Liver (tissue), 9 donors: ENCODE results near the gene CCL22. TPM values are rescaled to one million over a fixed set of nuclear protein-coding genes. Genes with fewer than 3 reads are reported as not detected.

Source experiments
- DNase-seq: peaks from one replicate; pipeline ENCODE4 v3.0.0-alpha.2; 2017; ENCODE audit warnings: low spot score
- H3K27ac ChIP-seq, 2 donors: one replicate each; pipeline ENCODE4 v1.7.0; 2013; ENCODE audit warnings: inconsistent platforms in 2 of 2, low read length in 2 of 2, control low read depth in 1 of 2, low read depth in 1 of 2, mild to moderate bottlenecking in 1 of 2
- H3K27me3 ChIP-seq, 4 donors: one replicate each; pipeline versions ENCODE4 v1.6.1 to v1.7.0; 2013; ENCODE audit warnings: low read length in 3 of 4, inconsistent platforms in 1 of 4, mild to moderate bottlenecking in 1 of 4, moderate library complexity in 1 of 4; ENCODE audit not compliant: control insufficient read depth in 4 of 4, insufficient read depth in 4 of 4
- H3K36me3 ChIP-seq, 4 donors: one replicate each; pipeline versions ENCODE4 v1.6.1 to v1.7.0; 2013; ENCODE audit warnings: low read length in 3 of 4, mild to moderate bottlenecking in 3 of 4, low read depth in 1 of 4, moderate library complexity in 1 of 4; ENCODE audit not compliant: control insufficient read depth in 4 of 4, insufficient read depth in 3 of 4
- H3K4me1 ChIP-seq, 4 donors: one replicate each; pipeline versions ENCODE4 v1.6.1 to v1.7.0; 2013; ENCODE audit warnings: low read length in 3 of 4, mild to moderate bottlenecking in 3 of 4, moderate library complexity in 1 of 4; ENCODE audit not compliant: control insufficient read depth in 4 of 4, insufficient read depth in 4 of 4
- H3K4me3 ChIP-seq, 3 donors: one replicate each; pipeline versions ENCODE4 v1.6.1 to v1.7.0; 2013; ENCODE audit warnings: low read length in 3 of 3, control low read depth in 1 of 3, low read depth in 1 of 3, mild to moderate bottlenecking in 1 of 3
- H3K9ac ChIP-seq, 2 donors: one replicate each; pipeline ENCODE4 v1.7.0; 2013; ENCODE audit warnings: low read length in 2 of 2, mild to moderate bottlenecking in 2 of 2, moderate library complexity in 2 of 2, control low read depth in 1 of 2, low read depth in 1 of 2
- H3K9me3 ChIP-seq, 4 donors: one replicate each; pipeline versions ENCODE4 v1.6.1 to v1.7.0; 2013; ENCODE audit warnings: low read length in 3 of 4; ENCODE audit not compliant: control insufficient read depth in 4 of 4
- EGR1 ChIP-seq, 2 donors: IDR thresholded peaks; 2 replicates each; pipeline ENCODE4 v1.6.1; 2016 to 2018; ENCODE audit warnings: antibody characterized with exemption in 2 of 2, low read depth in 2 of 2
- FOXA2 ChIP-seq: IDR thresholded peaks from 2 replicates; pipeline ENCODE4 v1.6.1; 2016; ENCODE audit warnings: antibody characterized with exemption
- GABPA ChIP-seq, 2 donors: IDR thresholded peaks in 1 of 2; conservative IDR thresholded peaks in 1 of 2; 2 replicates each; pipeline ENCODE4 v1.6.1; 2016; ENCODE audit warnings: antibody characterized with exemption in 2 of 2, mild to moderate bottlenecking in 1 of 2, moderate library complexity in 1 of 2
- HNF4A ChIP-seq, 2 donors: conservative IDR thresholded peaks; 2 replicates each; pipeline ENCODE4 v1.6.1; 2016; ENCODE audit warnings: antibody characterized with exemption in 2 of 2, mild to moderate bottlenecking in 2 of 2
- HNF4G ChIP-seq: IDR thresholded peaks from 2 replicates; pipeline ENCODE4 v1.6.1; 2016; ENCODE audit warnings: antibody characterized with exemption
- JUND ChIP-seq, 2 donors: IDR thresholded peaks; 2 replicates each; pipeline ENCODE4 v1.6.1; 2016; ENCODE audit warnings: antibody characterized with exemption in 2 of 2
- NR2F2 ChIP-seq: IDR thresholded peaks from 2 replicates; pipeline ENCODE4 v1.6.1; 2016; ENCODE audit warnings: antibody characterized with exemption
- RAD21 ChIP-seq, 2 donors: IDR thresholded peaks; 2 replicates each; pipeline ENCODE4 v1.6.1; 2016; ENCODE audit warnings: antibody characterized with exemption in 2 of 2, mild to moderate bottlenecking in 2 of 2
- SP1 ChIP-seq: IDR thresholded peaks from 2 replicates; pipeline ENCODE4 v1.6.1; 2018; ENCODE audit warnings: antibody characterized with exemption, mild to moderate bottlenecking
- WGBS: extraction: QIAGEN DNeasy Blood & Tissue Kit; methylation state at CpG from one replicate; pipeline ENCODE4 v1.1.7; 2013; 5-methylcytosine and 5-hydroxymethylcytosine counted together
- polyA plus RNA-seq, 2 donors: library from polyadenylated mRNA; stranded (reverse) in 1 of 2; unstranded in 1 of 2; fragments of 200-250 nt in 1 of 2; fragments of >200 nt in 1 of 2; fragmentation: Nextera tagmentation in 1 of 2; extraction: Ambion mirVana in 1 of 2; gene quantifications; one replicate each; pipeline versions ENCODE4 v1.2.1 to v1.2.3, GENCODE V29; 2013 to 2015
- total RNA-seq, 2 donors: library from RNA; depleted of rRNA; stranded (reverse); fragments of >200 nt; gene quantifications; one replicate each; pipeline ENCODE4 v1.2.3, GENCODE V29; 2014
- TF ChIP-seq, protein P1 (sequence below): IDR thresholded peaks from 2 replicates; pipeline ENCODE4 v1.6.1; 2016; ENCODE audit warnings: antibody characterized with exemption
- TF ChIP-seq, protein P2 (sequence below): IDR thresholded peaks from 2 replicates; pipeline ENCODE4 v1.6.1; 2016; ENCODE audit warnings: antibody characterized with exemption, mild to moderate bottlenecking
- TF ChIP-seq, protein P3 (sequence below): fragments of 150-350 bp; IDR thresholded peaks from 2 replicates; pipeline ENCODE4 v1.5.1; 2017; ENCODE audit warnings: improper control_type of control experiment, low read depth, low read length; ENCODE audit not compliant: missing input control
- TF ChIP-seq, protein P4 (sequence below): IDR thresholded peaks from 2 replicates; pipeline ENCODE4 v1.6.1; 2016; ENCODE audit warnings: antibody characterized with exemption
- TF ChIP-seq, protein P5 (sequence below): IDR thresholded peaks from 2 replicates; pipeline ENCODE4 v1.6.1; 2016; ENCODE audit warnings: antibody characterized with exemption
- donor health status: healthy.
- donor health status: healthy.
- donor health status: healthy.
- donor health status: healthy.
- donor health status: healthy.

Gene CCL22
- total and polyA plus RNA-seq, 4 donors = 0.02 to 0.09 TPM; not detected in 2

DNA sequence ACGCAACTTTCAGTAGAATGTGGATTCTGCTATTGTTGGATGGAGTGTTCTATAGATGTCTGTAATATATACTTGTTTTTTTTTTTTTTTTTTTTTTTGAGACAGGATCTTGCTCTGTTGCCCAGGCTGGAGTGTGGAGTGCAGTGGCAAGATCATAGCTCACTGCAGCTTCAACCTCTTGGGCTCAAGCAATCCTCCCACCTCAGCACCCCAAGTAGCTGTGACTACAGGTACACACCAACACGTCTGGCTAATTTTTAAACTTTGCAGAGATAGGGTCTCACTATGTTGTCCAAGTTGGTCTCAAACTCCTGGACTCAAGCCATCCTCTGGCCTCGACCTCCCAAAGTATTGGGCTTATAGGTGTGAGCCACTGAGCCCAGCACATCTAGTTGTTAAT, 27.2 kb upstream of the CCL22 start:
- 82% methylated on average over 3 of the region's 3 CpGs for WGBS
- Histone ChIP-seq H3K4me1 (no peaks in the 10 kb centered on the region), H3K27ac (no peak overlapping the region), H3K9ac (no peak overlapping the region), H3K9me3 (no peaks in the 10 kb centered on the region), H3K27me3 (no peaks in the 10 kb centered on the region), H3K4me3 (no peak overlapping the region), H3K36me3 (no peaks in the 10 kb centered on the region)
- DNase-seq = no peak
- TF ChIP-seq, protein P1, sequence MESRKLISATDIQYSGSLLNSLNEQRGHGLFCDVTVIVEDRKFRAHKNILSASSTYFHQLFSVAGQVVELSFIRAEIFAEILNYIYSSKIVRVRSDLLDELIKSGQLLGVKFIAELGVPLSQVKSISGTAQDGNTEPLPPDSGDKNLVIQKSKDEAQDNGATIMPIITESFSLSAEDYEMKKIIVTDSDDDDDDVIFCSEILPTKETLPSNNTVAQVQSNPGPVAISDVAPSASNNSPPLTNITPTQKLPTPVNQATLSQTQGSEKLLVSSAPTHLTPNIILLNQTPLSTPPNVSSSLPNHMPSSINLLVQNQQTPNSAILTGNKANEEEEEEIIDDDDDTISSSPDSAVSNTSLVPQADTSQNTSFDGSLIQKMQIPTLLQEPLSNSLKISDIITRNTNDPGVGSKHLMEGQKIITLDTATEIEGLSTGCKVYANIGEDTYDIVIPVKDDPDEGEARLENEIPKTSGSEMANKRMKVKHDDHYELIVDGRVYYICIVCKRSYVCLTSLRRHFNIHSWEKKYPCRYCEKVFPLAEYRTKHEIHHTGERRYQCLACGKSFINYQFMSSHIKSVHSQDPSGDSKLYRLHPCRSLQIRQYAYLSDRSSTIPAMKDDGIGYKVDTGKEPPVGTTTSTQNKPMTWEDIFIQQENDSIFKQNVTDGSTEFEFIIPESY = no peak
- TF ChIP-seq NR2F2 = no peak
- TF ChIP-seq HNF4G = no peak
- TF ChIP-seq JUND (IDR thresholded peaks at IDR 0.05) = no peak
- no peak for TF ChIP-seq GABPA (IDR thresholded peaks at IDR 0.05 in 1 of 2, conservative IDR thresholded peaks at IDR 0.05 in 1 of 2)
- TF ChIP-seq, protein P2, sequence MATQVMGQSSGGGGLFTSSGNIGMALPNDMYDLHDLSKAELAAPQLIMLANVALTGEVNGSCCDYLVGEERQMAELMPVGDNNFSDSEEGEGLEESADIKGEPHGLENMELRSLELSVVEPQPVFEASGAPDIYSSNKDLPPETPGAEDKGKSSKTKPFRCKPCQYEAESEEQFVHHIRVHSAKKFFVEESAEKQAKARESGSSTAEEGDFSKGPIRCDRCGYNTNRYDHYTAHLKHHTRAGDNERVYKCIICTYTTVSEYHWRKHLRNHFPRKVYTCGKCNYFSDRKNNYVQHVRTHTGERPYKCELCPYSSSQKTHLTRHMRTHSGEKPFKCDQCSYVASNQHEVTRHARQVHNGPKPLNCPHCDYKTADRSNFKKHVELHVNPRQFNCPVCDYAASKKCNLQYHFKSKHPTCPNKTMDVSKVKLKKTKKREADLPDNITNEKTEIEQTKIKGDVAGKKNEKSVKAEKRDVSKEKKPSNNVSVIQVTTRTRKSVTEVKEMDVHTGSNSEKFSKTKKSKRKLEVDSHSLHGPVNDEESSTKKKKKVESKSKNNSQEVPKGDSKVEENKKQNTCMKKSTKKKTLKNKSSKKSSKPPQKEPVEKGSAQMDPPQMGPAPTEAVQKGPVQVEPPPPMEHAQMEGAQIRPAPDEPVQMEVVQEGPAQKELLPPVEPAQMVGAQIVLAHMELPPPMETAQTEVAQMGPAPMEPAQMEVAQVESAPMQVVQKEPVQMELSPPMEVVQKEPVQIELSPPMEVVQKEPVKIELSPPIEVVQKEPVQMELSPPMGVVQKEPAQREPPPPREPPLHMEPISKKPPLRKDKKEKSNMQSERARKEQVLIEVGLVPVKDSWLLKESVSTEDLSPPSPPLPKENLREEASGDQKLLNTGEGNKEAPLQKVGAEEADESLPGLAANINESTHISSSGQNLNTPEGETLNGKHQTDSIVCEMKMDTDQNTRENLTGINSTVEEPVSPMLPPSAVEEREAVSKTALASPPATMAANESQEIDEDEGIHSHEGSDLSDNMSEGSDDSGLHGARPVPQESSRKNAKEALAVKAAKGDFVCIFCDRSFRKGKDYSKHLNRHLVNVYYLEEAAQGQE = no peak
- TF ChIP-seq, protein P3, sequence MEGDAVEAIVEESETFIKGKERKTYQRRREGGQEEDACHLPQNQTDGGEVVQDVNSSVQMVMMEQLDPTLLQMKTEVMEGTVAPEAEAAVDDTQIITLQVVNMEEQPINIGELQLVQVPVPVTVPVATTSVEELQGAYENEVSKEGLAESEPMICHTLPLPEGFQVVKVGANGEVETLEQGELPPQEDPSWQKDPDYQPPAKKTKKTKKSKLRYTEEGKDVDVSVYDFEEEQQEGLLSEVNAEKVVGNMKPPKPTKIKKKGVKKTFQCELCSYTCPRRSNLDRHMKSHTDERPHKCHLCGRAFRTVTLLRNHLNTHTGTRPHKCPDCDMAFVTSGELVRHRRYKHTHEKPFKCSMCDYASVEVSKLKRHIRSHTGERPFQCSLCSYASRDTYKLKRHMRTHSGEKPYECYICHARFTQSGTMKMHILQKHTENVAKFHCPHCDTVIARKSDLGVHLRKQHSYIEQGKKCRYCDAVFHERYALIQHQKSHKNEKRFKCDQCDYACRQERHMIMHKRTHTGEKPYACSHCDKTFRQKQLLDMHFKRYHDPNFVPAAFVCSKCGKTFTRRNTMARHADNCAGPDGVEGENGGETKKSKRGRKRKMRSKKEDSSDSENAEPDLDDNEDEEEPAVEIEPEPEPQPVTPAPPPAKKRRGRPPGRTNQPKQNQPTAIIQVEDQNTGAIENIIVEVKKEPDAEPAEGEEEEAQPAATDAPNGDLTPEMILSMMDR = no peak
- no peak for TF ChIP-seq FOXA2
- TF ChIP-seq, protein P4, sequence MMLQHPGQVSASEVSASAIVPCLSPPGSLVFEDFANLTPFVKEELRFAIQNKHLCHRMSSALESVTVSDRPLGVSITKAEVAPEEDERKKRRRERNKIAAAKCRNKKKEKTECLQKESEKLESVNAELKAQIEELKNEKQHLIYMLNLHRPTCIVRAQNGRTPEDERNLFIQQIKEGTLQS = no peak

DNA sequence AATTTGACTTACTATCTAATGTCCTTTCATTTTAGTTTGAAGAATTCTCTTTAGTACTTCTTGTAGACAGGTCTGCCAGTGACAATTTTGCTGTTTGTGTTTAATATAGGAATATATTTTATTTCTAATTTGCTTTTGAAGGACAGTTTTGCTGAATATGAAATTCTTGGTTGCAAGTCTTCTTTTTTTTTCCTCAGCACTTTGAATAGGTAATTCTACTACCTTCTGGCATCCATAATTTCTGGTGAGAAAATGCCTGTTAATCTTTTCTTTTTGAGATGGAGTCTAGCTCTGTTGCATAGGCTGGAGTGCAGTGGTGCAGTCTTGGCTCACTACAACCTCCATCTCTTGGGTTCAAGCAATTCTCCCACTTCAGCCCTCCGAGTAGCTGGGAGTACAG, 25.2 kb upstream of the CCL22 start:
- TF ChIP-seq GABPA (IDR thresholded peaks at IDR 0.05 in 1 of 2, conservative IDR thresholded peaks at IDR 0.05 in 1 of 2) = no peak
- TF ChIP-seq, protein P5, sequence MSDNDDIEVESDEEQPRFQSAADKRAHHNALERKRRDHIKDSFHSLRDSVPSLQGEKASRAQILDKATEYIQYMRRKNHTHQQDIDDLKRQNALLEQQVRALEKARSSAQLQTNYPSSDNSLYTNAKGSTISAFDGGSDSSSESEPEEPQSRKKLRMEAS = no peak
- TF ChIP-seq, protein P3 = no peak
- TF ChIP-seq EGR1 (IDR thresholded peaks at IDR 0.05; ENCODE audit: low read depth in 2 of 2) = no peak
- TF ChIP-seq JUND (IDR thresholded peaks at IDR 0.05) = no peak
- TF ChIP-seq SP1 = no peak
- no peak for TF ChIP-seq RAD21 (IDR thresholded peaks at IDR 0.05)
- TF ChIP-seq HNF4A (conservative IDR thresholded peaks at IDR 0.05) = no peak
- no peak overlapping the region for H3K9ac ChIP-seq
- H3K36me3 ChIP-seq = no peaks in the 10 kb centered on the region
- DNase-seq = no peak
- H3K4me3 ChIP-seq = no peak overlapping the region
- 98% methylated on average over 1 of the region's 1 CpG for WGBS
- no peak overlapping the region for H3K27ac ChIP-seq
- no peaks in the 10 kb centered on the region for H3K27me3 ChIP-seq
- no peaks in the 10 kb centered on the region for H3K4me1 ChIP-seq
- H3K9me3 ChIP-seq = no peaks in the 10 kb centered on the region
